ENCODE data around the gene CADM1.

DNA sequence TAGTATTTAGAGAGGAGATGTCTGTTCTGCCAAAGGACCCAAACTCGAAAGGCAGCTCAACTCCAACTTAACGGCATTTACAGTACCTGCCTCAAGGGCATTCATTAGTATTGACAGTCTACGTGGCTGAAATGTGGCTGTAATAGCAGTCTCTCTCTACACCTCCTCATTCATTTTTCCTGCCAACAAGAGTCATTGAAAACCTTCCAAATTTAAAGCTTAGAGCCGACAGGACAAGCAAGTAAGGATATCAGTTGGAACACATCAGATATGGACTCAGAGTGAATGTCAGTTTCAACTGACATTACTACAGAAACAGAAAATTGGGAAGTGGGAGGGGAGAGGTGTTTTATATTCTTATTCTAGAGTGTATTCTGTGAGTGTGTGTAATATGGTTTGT lies 253.1 kb downstream of the CADM1 start:
- TF ChIP-seq REST (IDR thresholded peaks at IDR 0.05; ENCODE audit: insufficient read depth in 1 of 2, low read depth in 2 of 2, low read length in 2 of 2) (no peak), SIN3A (IDR thresholded peaks at IDR 0.05; ENCODE audit: borderline replicate concordance, insufficient read depth, low read length) (no peak)

Measured in PFSK-1 (cell line).